HCT116 (cell line): ENCODE data around the gene SWAP70. TPM values are rescaled to one million over a fixed set of nuclear protein-coding genes. Genes with fewer than 3 reads are reported as not detected.

Source experiments
- ATAC-seq: fragments of 200-7000 bp; cut with Tn5 transposase; 2 replicates; pipeline ENCODE4 v1.9.1; 2020; ENCODE audit warnings: mild to moderate bottlenecking, moderate library complexity
- BruUV-seq: library from RNA; stranded (reverse); fragments of 400-500 nt; replicated peaks from 2 replicates; lab custom pipeline; 2021; lab: Mats Ljungman, UMichigan
- CTCF ChIA-PET: fragments of 300-600 bp; sonication (Branson Sonifier 250); formaldehyde crosslinking; loops from one replicate; lab custom pipeline; 2021; ENCODE audit warnings: antibody characterized with exemption; lab: Charles Lee
- POLR2A ChIA-PET: fragments of 300-600, 350-600 bp; sonication (Branson Sonifier 250); formaldehyde crosslinking; loops from one replicate; lab custom pipeline; 2021; ENCODE audit warnings: antibody characterized with exemption; lab: Charles Lee
- RAD21 ChIA-PET, 2 experiments: fragments of 300-600 bp; sonication (Branson Sonifier 250); formaldehyde crosslinking; loops; one replicate each; lab custom pipeline; 2023; ENCODE audit warnings: low total read pairs in 2 of 2; ENCODE audit not compliant: uncharacterized antibody in 2 of 2, unreplicated experiment in 2 of 2, low non-redundant PET in 1 of 2; lab: Charles Lee
- DNase-seq: peaks from one replicate; pipeline ENCODE4 v3.0.0-alpha.2; 2010; ENCODE audit warnings: low read depth, low spot score
- H2AFZ ChIP-seq: fragments of 200-600 bp; shearing (Covaris generic), sonication (generic); 2 replicates; pipeline ENCODE4 v1.6.1; 2017; ENCODE audit warnings: low read depth, mixed run types, mixed read lengths, antibody characterized with exemption, low read length; ENCODE audit not compliant: poor library complexity, severe bottlenecking
- H3K27ac ChIP-seq: 2 replicates; pipeline ENCODE4 v1.5.1; 2012; ENCODE audit warnings: low read depth, low read length
- H3K27me3 ChIP-seq: fragments of 200-600 bp; sonication (generic); 2 replicates; pipeline ENCODE4 v1.6.1; 2016; ENCODE audit warnings: mixed run types, low read length, mixed read lengths; ENCODE audit not compliant: insufficient read depth
- H3K36me3 ChIP-seq, 2 experiments: fragments of 200-500 bp in 1 of 2; fragments of 200-600 bp in 1 of 2; sonication (Bioruptor generic) in 1 of 2; sonication (generic) in 1 of 2; 2 replicates each; pipeline versions ENCODE4 v1.5.1 to v1.6.1; 2014 to 2016; ENCODE audit warnings: low read length in 2 of 2, inconsistent platforms in 1 of 2, mixed read lengths in 1 of 2, mixed run types in 1 of 2; ENCODE audit not compliant: insufficient read depth in 2 of 2, control insufficient read depth in 1 of 2
- H3K4me1 ChIP-seq, 2 experiments: fragments of 200-600 bp in 1 of 2; sonication (generic) in 1 of 2; 2 replicates each; pipeline versions ENCODE4 v1.5.1 to v1.6.1; 2012 to 2017; ENCODE audit warnings: low read length in 2 of 2, inconsistent platforms in 1 of 2, mild to moderate bottlenecking in 1 of 2, mixed read lengths in 1 of 2, mixed run types in 1 of 2, moderate library complexity in 1 of 2; ENCODE audit not compliant: insufficient read depth in 2 of 2, control insufficient read depth in 1 of 2
- H3K4me2 ChIP-seq: fragments of 200-600 bp; sonication (generic); 2 replicates; pipeline ENCODE4 v1.6.1; 2017; ENCODE audit warnings: mixed run types, low read length, mixed read lengths
- H3K4me3 ChIP-seq, 2 experiments: fragments of 200-600 bp in 1 of 2; sonication (generic) in 1 of 2; replicated peaks in 1 of 2; 2 replicates each; pipeline ENCODE4 v1.5.1; 2011 to 2016; ENCODE audit warnings: low read length in 2 of 2, control low read depth in 1 of 2, low read depth in 1 of 2, mild to moderate bottlenecking in 1 of 2, mixed read lengths in 1 of 2, mixed run types in 1 of 2
- H3K79me2 ChIP-seq: fragments of 200-600 bp; sonication (generic); 2 replicates; pipeline ENCODE4 v1.6.1; 2017; ENCODE audit warnings: mild to moderate bottlenecking, mixed run types, low read length, moderate library complexity, mixed read lengths; ENCODE audit not compliant: insufficient read depth
- H3K9ac ChIP-seq: fragments of 200-600 bp; sonication (generic); 2 replicates; pipeline ENCODE4 v1.6.1; 2016; ENCODE audit warnings: low read length, mixed read lengths
- H3K9me2 ChIP-seq: fragments of 200-600 bp; sonication (generic), shearing (Covaris generic); 2 replicates; pipeline ENCODE4 v1.6.1; 2017; ENCODE audit warnings: mixed run types, mild to moderate bottlenecking, moderate library complexity; ENCODE audit not compliant: insufficient read depth
- H3K9me3 ChIP-seq, 2 experiments: fragments of 200-500 bp in 1 of 2; fragments of 200-600 bp in 1 of 2; sonication (Bioruptor generic) in 1 of 2; sonication (generic) in 1 of 2; 2 replicates each; pipeline ENCODE4 v1.6.1; 2014 to 2017; ENCODE audit warnings: low read length in 2 of 2, mixed read lengths in 2 of 2, inconsistent platforms in 1 of 2, low read depth in 1 of 2, mild to moderate bottlenecking in 1 of 2, mixed run types in 1 of 2, moderate library complexity in 1 of 2; ENCODE audit not compliant: control insufficient read depth in 1 of 2, insufficient read depth in 1 of 2
- H4K20me1 ChIP-seq: fragments of 200-600 bp; sonication (generic), shearing (Covaris generic); 2 replicates; pipeline ENCODE4 v1.6.1; 2017; ENCODE audit warnings: mixed run types, mild to moderate bottlenecking, moderate library complexity; ENCODE audit not compliant: insufficient read depth
- ATF3 ChIP-seq: IDR thresholded peaks from 2 replicates; pipeline ENCODE4 v1.6.1; 2012
- CBX3 ChIP-seq: IDR thresholded peaks from 2 replicates; pipeline ENCODE4 v1.6.1; 2012; ENCODE audit warnings: low read depth
- CEBPB ChIP-seq: IDR thresholded peaks from 2 replicates; pipeline ENCODE4 v1.6.1; 2012; ENCODE audit warnings: low read depth
- CTCF ChIP-seq, 3 experiments: fragments of 200-600 bp in 1 of 3; sonication (generic) in 1 of 3; IDR thresholded peaks in 2 of 3; conservative IDR thresholded peaks in 1 of 3; 2 replicates each; pipeline ENCODE4 v1.5.1; 2012 to 2017; ENCODE audit warnings: low read depth in 2 of 3, low read length in 2 of 3, antibody characterized with exemption in 1 of 3, borderline replicate concordance in 1 of 3, control low read depth in 1 of 3, mild to moderate bottlenecking in 1 of 3, mixed read lengths in 1 of 3, mixed run types in 1 of 3, moderate library complexity in 1 of 3; ENCODE audit not compliant: insufficient read depth in 1 of 3
- EGR1 ChIP-seq: IDR thresholded peaks from 2 replicates; pipeline ENCODE4 v1.6.1; 2012; ENCODE audit warnings: low read depth
- ELF1 ChIP-seq: IDR thresholded peaks from 2 replicates; pipeline ENCODE4 v1.6.1; 2012; ENCODE audit warnings: low read depth, borderline replicate concordance
- EZH2phosphoT487 ChIP-seq: fragments of 200-600 bp; IDR thresholded peaks from 2 replicates; pipeline ENCODE4 v1.6.1; 2018; ENCODE audit warnings: antibody characterized with exemption, borderline replicate concordance
- JUND ChIP-seq: IDR thresholded peaks from 2 replicates; pipeline ENCODE4 v1.6.1; 2012
- POLR2A ChIP-seq: IDR thresholded peaks from 2 replicates; pipeline ENCODE4 v1.7.0; 2011; ENCODE audit warnings: borderline replicate concordance; ENCODE audit not compliant: insufficient read depth, insufficient read length; ENCODE audit errors: extremely low read depth
- POLR2AphosphoS5 ChIP-seq: IDR thresholded peaks from 2 replicates; pipeline ENCODE4 v1.6.1; 2011; ENCODE audit warnings: mild to moderate bottlenecking, low read depth, low read length, moderate library complexity
- SP1 ChIP-seq: IDR thresholded peaks from 2 replicates; pipeline ENCODE4 v1.6.1; 2012; ENCODE audit warnings: low read depth
- SRF ChIP-seq: IDR thresholded peaks from 2 replicates; pipeline ENCODE4 v1.6.1; 2012; ENCODE audit warnings: low read depth
- TCF7L2 ChIP-seq: IDR thresholded peaks from 2 replicates; pipeline ENCODE4 v1.7.0; 2011; ENCODE audit warnings: borderline replicate concordance, inconsistent platforms; ENCODE audit not compliant: insufficient read depth, insufficient read length; ENCODE audit errors: extremely low read depth
- YY1 ChIP-seq: IDR thresholded peaks from 2 replicates; pipeline ENCODE4 v1.6.1; 2011; ENCODE audit warnings: low read length, low read depth, moderate library complexity, mild to moderate bottlenecking; ENCODE audit not compliant: insufficient replicate concordance; ENCODE audit errors: extremely low read depth
- ZBTB33 ChIP-seq: IDR thresholded peaks from 2 replicates; pipeline ENCODE4 v1.6.1; 2011; ENCODE audit warnings: mild to moderate bottlenecking, low read length, moderate library complexity; ENCODE audit not compliant: insufficient replicate concordance; ENCODE audit errors: extremely low read depth
- ZNF274 ChIP-seq: fragments of 200-500 bp; sonication (Bioruptor generic); IDR thresholded peaks from 2 replicates; pipeline ENCODE4 v1.6.1; 2014; ENCODE audit warnings: mild to moderate bottlenecking, low read depth, low read length, inconsistent platforms
- intact Hi-C: fragments of 100-400 bp; cut with micrococcal nuclease; formaldehyde crosslinking; loops from 2 replicates; pipeline ENCODE4 v1.10.0; 2022
- total RNA-seq: library from RNA; stranded (reverse); gene quantifications from one replicate; pipeline ENCODE4 v1.2.1, GENCODE V29; 2021; ENCODE audit not compliant: unreplicated experiment

The SWAP70 gene
- total RNA-seq, 1 experiment from 2014 or later: 20.6 TPM

GRCh38 chr11:9678576-9678975, 14.7 kb downstream of the SWAP70 start:
- ChIA-PET POLR2A (no interaction called here), CTCF (no interaction called here), RAD21 (no interaction called here)
- Histone ChIP-seq H3K4me3 (no peak overlapping the region), H3K4me2 (no peak overlapping the region), H3K36me3 (no peaks in the 10 kb centered on the region), H3K4me1 (no peaks in the 10 kb centered on the region), H2AFZ (no peak overlapping the region), H3K9me2 (no peaks in the 10 kb centered on the region), H3K27me3 (no peaks in the 10 kb centered on the region), H3K9ac (no peak overlapping the region), H3K9me3 (no peaks in the 10 kb centered on the region), H4K20me1 (no peaks in the 10 kb centered on the region; the same call in 1 of the 2 replicates), H3K27ac (no peak overlapping the region), H3K79me2 (peaks cover 23% of the 10 kb centered on the region; the same call in 1 of the 2 replicates)
- ATAC-seq: no peak
- no peak for DNase-seq
- no TSS peak for BruUV-seq
- intact Hi-C loops: no loop called here
- TF ChIP-seq POLR2AphosphoS5 (no peak), CBX3 (no peak), EZH2phosphoT487 (no peak), ZBTB33 (no peak), YY1 (no peak), CEBPB (no peak), EGR1 (no peak), SRF (no peak), ELF1 (no peak), TCF7L2 (no peak), ZNF274 (no peak), POLR2A (no peak), ATF3 (no peak), CTCF (IDR thresholded peaks at IDR 0.05 in 2 of 3, conservative IDR thresholded peaks at IDR 0.05 in 1 of 3; ENCODE audit: borderline replicate concordance in 1 of 3, insufficient read depth in 1 of 3, low read depth in 2 of 3, low read length in 2 of 3) (no peak), JUND (no peak), SP1 (no peak)
